ENCODE measurements around the gene HSD17B3. TPM values are rescaled to one million over a fixed set of nuclear protein-coding genes. Genes with fewer than 3 reads are reported as not detected.
A peak's percentile ranks its signal among the peaks of the same experiment; 100 is the strongest.

HSD17B3 gene
- total and polyA plus RNA-seq, 7 experiments from 2014 or later = 0.34 to 2.6 (median 1.8) TPM; not detected in 4

GRCh38 chr9:96232539-96233241, 69.3 kb downstream of the HSD17B3 start:
- H3K27ac Mint-ChIP-seq = peak overlapping the region in 1 of 9 donors; percentile 16
- Histone ChIP-seq H3K36me3 (ENCODE audit: control insufficient read depth in 2 of 3, insufficient read depth in 3 of 3, low read length in 3 of 3) (no peaks in the 10 kb centered on the region), H3K4me1 (ENCODE audit: control insufficient read depth in 2 of 2, insufficient read depth in 2 of 2, low read length in 2 of 2) (no peaks in the 10 kb centered on the region), H3K4me3 (ENCODE audit: low read length) (no peak overlapping the region), H3K9me3 (ENCODE audit: control insufficient read depth in 2 of 3, low read length in 3 of 3) (no peaks in the 10 kb centered on the region), H3K27ac (ENCODE audit: low read depth, low read length) (no peak overlapping the region), H3K27me3 (ENCODE audit: control insufficient read depth in 2 of 2, insufficient read depth in 2 of 2, low read length in 2 of 2) (no peaks in the 10 kb centered on the region)
- peak; percentile 69 for ATAC-seq
- H3K36me3 Mint-ChIP-seq = no peaks in the 10 kb centered on the region
- ChIA-PET POLR2A (no interaction called here), CTCF (interaction anchor here (2.0 kb wide), 1 partner anchor 13 kb away, joined by 9 read pairs; no protein-coding TSS in a partner anchor)
- peak in 5 of 9 donors; percentile 13 to 42 (median 28) for DNase-seq
- intact Hi-C loops (cut with micrococcal nuclease) = loop anchor here (1.0 to 5.0 kb wide), 4 partner anchors 85 to 435 kb away; no protein-coding TSS in a partner anchor
- H3K9me3 Mint-ChIP-seq = peaks cover 0 to 5% (median 0%) of the 10 kb centered on the region in 11 donors
- H3K4me1 Mint-ChIP-seq = peaks cover 0 to 3% (median 0%) of the 10 kb centered on the region in 7 donors
- H3K4me3 Mint-ChIP-seq = no peak overlapping the region
- H3K27me3 Mint-ChIP-seq = peaks cover 15 to 51% (median 26%) of the 10 kb centered on the region in 5 donors

GRCh38 chr9:96232164-96232538, 69.8 kb downstream of the HSD17B3 start:
- Histone ChIP-seq H3K27me3 (ENCODE audit: control insufficient read depth in 2 of 2, insufficient read depth in 2 of 2, low read length in 2 of 2) (no peaks in the 10 kb centered on the region), H3K27ac (ENCODE audit: low read depth, low read length) (no peak overlapping the region), H3K9me3 (ENCODE audit: control insufficient read depth in 2 of 3, low read length in 3 of 3) (no peaks in the 10 kb centered on the region), H3K4me3 (ENCODE audit: low read length) (no peak overlapping the region), H3K4me1 (ENCODE audit: control insufficient read depth in 2 of 2, insufficient read depth in 2 of 2, low read length in 2 of 2) (no peaks in the 10 kb centered on the region), H3K36me3 (ENCODE audit: control insufficient read depth in 2 of 3, insufficient read depth in 3 of 3, low read length in 3 of 3) (no peaks in the 10 kb centered on the region)
- H3K27ac Mint-ChIP-seq = peak overlapping the region in 1 of 9 donors; percentile 16
- H3K9me3 Mint-ChIP-seq = peaks cover 0 to 5% (median 0%) of the 10 kb centered on the region in 11 donors
- intact Hi-C loops (cut with micrococcal nuclease) = loop anchor here (1.0 to 5.0 kb wide), 4 partner anchors 85 to 435 kb away; no protein-coding TSS in a partner anchor
- ChIA-PET CTCF (interaction anchor here (0.7 to 2.0 kb wide), 2 partner anchors 13 to 70 kb away, joined by 3 to 9 read pairs; no protein-coding TSS in a partner anchor), POLR2A (no interaction called here)
- DNase-seq (no peak), ATAC-seq (no peak)
- H3K27me3 Mint-ChIP-seq = peaks cover 10 to 45% (median 28%) of the 10 kb centered on the region in 5 donors
- peaks cover 0 to 3% (median 0%) of the 10 kb centered on the region in 7 donors for H3K4me1 Mint-ChIP-seq
- H3K4me3 Mint-ChIP-seq = no peak overlapping the region
- no peaks in the 10 kb centered on the region for H3K36me3 Mint-ChIP-seq

GRCh38 chr9:96230002-96230401, 72.0 kb downstream of the HSD17B3 start:
- no peaks in the 10 kb centered on the region for H3K4me1 ChIP-seq (ENCODE audit: control insufficient read depth in 2 of 2, insufficient read depth in 2 of 2, low read length in 2 of 2)
- Mint-ChIP-seq H3K27ac (no peak overlapping the region), H3K27me3 (peaks cover 13 to 39% (median 31%) of the 10 kb centered on the region in 5 donors), H3K4me3 (no peak overlapping the region), H3K9me3 (peaks cover 0 to 5% (median 0%) of the 10 kb centered on the region in 11 donors), H3K36me3 (peaks cover 0 to 1% (median 0%) of the 10 kb centered on the region in 5 donors), H3K4me1 (peaks cover 0 to 3% (median 0%) of the 10 kb centered on the region in 7 donors)
- no peak overlapping the region for H3K4me3 ChIP-seq (ENCODE audit: low read length)
- ATAC-seq = no peak
- intact Hi-C loops (cut with micrococcal nuclease) = loop anchor here (5.0 kb wide), 2 partner anchors 422 to 437 kb away; no protein-coding TSS in a partner anchor
- H3K36me3 ChIP-seq (ENCODE audit: control insufficient read depth in 2 of 3, insufficient read depth in 3 of 3, low read length in 3 of 3) = no peaks in the 10 kb centered on the region
- no peak for DNase-seq
- H3K27me3 ChIP-seq (ENCODE audit: control insufficient read depth in 2 of 2, insufficient read depth in 2 of 2, low read length in 2 of 2) = no peaks in the 10 kb centered on the region
- ChIA-PET CTCF (no interaction called here), POLR2A (no interaction called here)
- H3K27ac ChIP-seq (ENCODE audit: low read depth, low read length) = no peak overlapping the region
- H3K9me3 ChIP-seq (ENCODE audit: control insufficient read depth in 2 of 3, low read length in 3 of 3) = no peaks in the 10 kb centered on the region

GRCh38 chr9:96222132-96222531, 79.8 kb downstream of the HSD17B3 start:
- ChIA-PET CTCF (no interaction called here), POLR2A (no interaction called here)
- ATAC-seq (no peak), DNase-seq (no peak)
- H3K4me1 ChIP-seq (ENCODE audit: control insufficient read depth in 2 of 2, insufficient read depth in 2 of 2, low read length in 2 of 2) = peaks cover 0 to 11% of the 10 kb centered on the region in 2 donors
- Mint-ChIP-seq H3K4me1 (peaks cover 0 to 22% (median 11%) of the 10 kb centered on the region in 7 donors), H3K27ac (no peak overlapping the region), H3K4me3 (no peak overlapping the region), H3K9me3 (peaks cover 3 to 16% (median 8%) of the 10 kb centered on the region in 11 donors), H3K27me3 (peaks cover 26 to 61% (median 41%) of the 10 kb centered on the region in 5 donors), H3K36me3 (peaks cover 3 to 8% (median 5%) of the 10 kb centered on the region in 5 donors)
- intact Hi-C loops (cut with micrococcal nuclease) = no loop called here
- no peaks in the 10 kb centered on the region for H3K36me3 ChIP-seq (ENCODE audit: control insufficient read depth in 2 of 3, insufficient read depth in 3 of 3, low read length in 3 of 3)
- H3K27ac ChIP-seq (ENCODE audit: low read depth, low read length) = no peak overlapping the region
- H3K4me3 ChIP-seq (ENCODE audit: low read length) = no peak overlapping the region
- H3K9me3 ChIP-seq (ENCODE audit: control insufficient read depth in 2 of 3, low read length in 3 of 3) = no peaks in the 10 kb centered on the region
- H3K27me3 ChIP-seq (ENCODE audit: control insufficient read depth in 2 of 2, insufficient read depth in 2 of 2, low read length in 2 of 2) = peaks cover 0 to 3% of the 10 kb centered on the region in 2 donors

- no peak for DNase-seq
- Mint-ChIP-seq H3K27ac (no peak overlapping the region), H3K4me1 (peaks cover 0 to 22% (median 11%) of the 10 kb centered on the region in 7 donors), H3K36me3 (peaks cover 3 to 8% (median 5%) of the 10 kb centered on the region in 5 donors), H3K4me3 (peak overlapping the region in 7 of 10 donors; percentile 20 to 73 (median 63)), H3K27me3 (peaks cover 27 to 59% (median 50%) of the 10 kb centered on the region in 5 donors), H3K9me3 (peaks cover 3 to 16% (median 8%) of the 10 kb centered on the region in 11 donors)
- no peaks in the 10 kb centered on the region for H3K9me3 ChIP-seq (ENCODE audit: control insufficient read depth in 2 of 3, low read length in 3 of 3)
- H3K4me3 ChIP-seq (ENCODE audit: low read length) = no peak overlapping the region
- POLR2A ChIA-PET = no interaction called here
- CTCF ChIA-PET = interaction anchor here (1.0 kb wide), 2 partner anchors 8 to 54 kb away, joined by 3 to 4 read pairs; no protein-coding TSS in a partner anchor
- no peaks in the 10 kb centered on the region for H3K36me3 ChIP-seq (ENCODE audit: control insufficient read depth in 2 of 3, insufficient read depth in 3 of 3, low read length in 3 of 3)
- H3K27me3 ChIP-seq (ENCODE audit: control insufficient read depth in 2 of 2, insufficient read depth in 2 of 2, low read length in 2 of 2) = peaks cover 0 to 3% of the 10 kb centered on the region in 2 donors
- intact Hi-C loops (cut with micrococcal nuclease) = loop anchor here (2.0 to 10.0 kb wide), 11 partner anchors 198 to 1551 kb away; partner anchors contain the start of gene ERCC6L2 (in 1 of the 2)
- ATAC-seq = no peak
- H3K4me1 ChIP-seq (ENCODE audit: control insufficient read depth in 2 of 2, insufficient read depth in 2 of 2, low read length in 2 of 2) = peaks cover 0 to 11% of the 10 kb centered on the region in 2 donors
- no peak overlapping the region for H3K27ac ChIP-seq (ENCODE audit: low read depth, low read length)
These were observed 82.1 kb downstream of the HSD17B3 start for GRCh38 chr9:96219900-96220257.

GRCh38 chr9:96219026-96219899, 82.7 kb downstream of the HSD17B3 start:
- ATAC-seq = peak; percentile 59
- ChIA-PET CTCF (interaction anchor here (1.0 to 1.3 kb wide), 3 partner anchors 9 to 54 kb away, joined by 3 to 4 read pairs (median 3); no protein-coding TSS in a partner anchor), POLR2A (no interaction called here)
- peaks cover 0 to 22% (median 11%) of the 10 kb centered on the region in 7 donors for H3K4me1 Mint-ChIP-seq
- no peaks in the 10 kb centered on the region for H3K36me3 ChIP-seq (ENCODE audit: control insufficient read depth in 2 of 3, insufficient read depth in 3 of 3, low read length in 3 of 3)
- peaks cover 1 to 6% (median 5%) of the 10 kb centered on the region in 5 donors for H3K36me3 Mint-ChIP-seq
- H3K4me3 Mint-ChIP-seq = peak overlapping the region in 8 of 10 donors; percentile 32 to 86 (median 56)
- H3K27ac ChIP-seq (ENCODE audit: low read depth, low read length) = no peak overlapping the region
- peaks cover 2 to 10% (median 6%) of the 10 kb centered on the region in 11 donors for H3K9me3 Mint-ChIP-seq
- H3K4me3 ChIP-seq (ENCODE audit: low read length) = no peak overlapping the region
- no peak overlapping the region for H3K27ac Mint-ChIP-seq
- DNase-seq = peak in 8 of 9 donors; percentile 12 to 50 (median 30)
- H3K27me3 ChIP-seq (ENCODE audit: control insufficient read depth in 2 of 2, insufficient read depth in 2 of 2, low read length in 2 of 2) = peaks cover 0 to 3% of the 10 kb centered on the region in 2 donors
- H3K9me3 ChIP-seq (ENCODE audit: control insufficient read depth in 2 of 3, low read length in 3 of 3) = no peaks in the 10 kb centered on the region
- intact Hi-C loops (cut with micrococcal nuclease) = loop anchor here (2.0 to 10.0 kb wide), 11 partner anchors 197 to 1550 kb away; partner anchors contain the start of gene ERCC6L2 (in 1 of the 2)
- H3K27me3 Mint-ChIP-seq = peaks cover 27 to 57% (median 52%) of the 10 kb centered on the region in 5 donors
- peaks cover 0 to 11% of the 10 kb centered on the region in 2 donors for H3K4me1 ChIP-seq (ENCODE audit: control insufficient read depth in 2 of 2, insufficient read depth in 2 of 2, low read length in 2 of 2)

Measured in naive thymus-derived CD4-positive, alpha-beta T cell (primary cell).